ENCODE data around the gene GALK1. TPM values are rescaled to one million over a fixed set of nuclear protein-coding genes. Genes with fewer than 3 reads are reported as not detected.
A peak's percentile ranks its signal among the peaks of the same experiment; 100 is the strongest.

The GALK1 gene
- total RNA-seq, 3 donors from 2014 or later, result 16.9 to 23.5 (median 21.3) TPM

DNA sequence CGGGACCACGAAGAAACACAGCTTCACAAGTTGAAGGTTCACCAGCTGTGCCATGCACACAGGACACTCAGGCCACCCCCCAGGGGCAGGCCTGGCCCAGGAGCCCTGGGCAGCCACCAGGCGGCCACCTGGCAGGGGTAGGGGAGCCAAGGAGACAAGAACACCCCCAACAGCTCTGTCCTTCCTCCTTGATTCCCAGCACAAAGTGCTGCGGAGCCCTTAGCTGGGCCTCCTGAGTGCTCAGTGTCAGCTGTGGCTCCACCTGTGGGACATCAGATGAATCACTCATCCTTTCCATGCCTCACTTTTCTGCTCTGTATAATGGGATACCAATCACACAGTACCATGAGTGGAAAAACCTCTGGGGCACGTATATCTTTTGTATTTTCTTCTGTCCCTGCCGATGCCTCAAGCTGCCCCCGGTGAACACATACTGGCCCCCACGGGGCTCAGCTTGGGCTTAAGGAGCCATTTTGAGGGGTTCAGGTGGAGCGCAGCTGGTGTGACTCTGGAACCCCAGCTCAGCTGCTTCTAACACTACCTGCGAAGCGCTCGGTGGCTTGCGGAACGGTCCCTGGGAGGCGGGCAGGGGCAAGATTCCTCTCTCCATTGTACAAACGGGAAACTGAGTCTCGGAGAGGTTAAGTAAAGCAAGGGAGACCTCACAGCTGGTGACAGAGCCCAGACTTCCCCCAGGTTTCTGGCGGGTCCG, 12.0 kb downstream of the GALK1 start:
- H3K4me3 Mint-ChIP-seq, result peak overlapping the region; percentile 62
- no peaks in the 10 kb centered on the region for H3K36me3 Mint-ChIP-seq (ENCODE audit: insufficient read depth)
- DNase-seq (no peak), ATAC-seq (no peak)
- H3K4me1 Mint-ChIP-seq (ENCODE audit: low read depth), result peaks cover 17% of the 10 kb centered on the region
- no peaks in the 10 kb centered on the region for H3K27me3 Mint-ChIP-seq (ENCODE audit: low read depth)
- H3K9me3 Mint-ChIP-seq, result no peaks in the 10 kb centered on the region

DNA sequence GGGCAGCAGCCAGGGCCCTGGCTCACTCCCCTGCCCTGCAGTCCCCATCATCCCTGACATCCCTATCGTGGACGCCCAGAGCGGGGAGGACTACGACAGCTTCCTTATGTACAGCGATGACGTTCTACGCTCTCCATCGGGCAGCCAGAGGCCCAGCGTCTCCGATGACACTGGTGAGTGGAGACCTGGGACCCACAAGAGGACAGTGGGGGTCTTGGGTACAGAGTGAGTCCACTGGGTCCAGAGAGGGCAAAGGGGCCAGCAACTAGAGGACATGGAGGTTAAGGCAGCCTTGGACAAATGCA, 12.6 kb downstream of the GALK1 start:
- DNase-seq (no peak), ATAC-seq (no peak)
- Mint-ChIP-seq H3K9me3 (no peaks in the 10 kb centered on the region), H3K36me3 (ENCODE audit: insufficient read depth) (no peaks in the 10 kb centered on the region), H3K4me1 (ENCODE audit: low read depth) (peaks cover 20% of the 10 kb centered on the region), H3K4me3 (no peak overlapping the region), H3K27me3 (ENCODE audit: low read depth) (peaks cover 3% of the 10 kb centered on the region)

DNA sequence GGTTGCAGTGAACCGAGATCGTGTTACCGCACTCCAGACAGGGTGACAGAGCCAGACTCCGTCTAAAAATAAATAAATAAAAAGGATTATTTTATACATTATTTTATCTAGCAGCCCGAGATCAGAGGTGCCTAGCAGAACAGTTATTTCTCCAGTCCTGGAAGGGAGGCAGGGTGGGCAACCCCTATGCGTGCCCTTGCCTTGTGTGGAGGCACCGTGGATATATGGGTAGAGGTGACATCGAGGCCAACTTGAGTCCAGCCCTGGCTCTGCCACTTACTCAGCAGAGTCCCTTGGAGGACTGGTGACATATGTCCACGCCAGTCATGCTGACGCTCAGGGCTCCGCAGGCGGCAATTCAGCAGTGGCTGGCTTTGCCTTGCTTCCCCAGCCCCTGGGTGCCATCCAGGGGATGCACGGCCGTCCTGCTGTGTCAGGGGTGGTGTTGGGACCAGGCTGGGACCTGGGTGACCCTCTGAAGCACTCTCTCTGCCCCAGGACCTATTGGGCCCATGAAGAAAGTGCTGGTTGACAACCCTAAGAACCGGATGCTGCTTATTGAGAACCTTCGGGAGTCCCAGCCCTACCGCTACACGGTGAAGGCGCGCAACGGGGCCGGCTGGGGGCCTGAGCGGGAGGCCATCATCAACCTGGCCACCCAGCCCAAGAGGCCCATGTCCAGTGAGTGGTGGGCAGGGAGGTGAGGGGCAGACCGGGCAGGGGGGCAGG, 13.2 kb downstream of the GALK1 start:
- peaks cover 3% of the 10 kb centered on the region for H3K27me3 Mint-ChIP-seq (ENCODE audit: low read depth)
- no peaks in the 10 kb centered on the region for H3K36me3 Mint-ChIP-seq (ENCODE audit: insufficient read depth)
- H3K4me3 Mint-ChIP-seq, result no peak overlapping the region
- DNase-seq (no peak), ATAC-seq (no peak)
- H3K4me1 Mint-ChIP-seq (ENCODE audit: low read depth), result peaks cover 20% of the 10 kb centered on the region
- no peaks in the 10 kb centered on the region for H3K9me3 Mint-ChIP-seq

GRCh38 chr17:75750661-75751423, 14.2 kb downstream of the GALK1 start:
- Mint-ChIP-seq H3K9me3 (no peaks in the 10 kb centered on the region), H3K4me1 (ENCODE audit: low read depth) (peaks cover 20% of the 10 kb centered on the region), H3K27me3 (ENCODE audit: low read depth) (peaks cover 3% of the 10 kb centered on the region), H3K36me3 (ENCODE audit: insufficient read depth) (no peaks in the 10 kb centered on the region), H3K4me3 (no peak overlapping the region)
- DNase-seq (no peak), ATAC-seq (no peak)

GRCh38 chr17:75749545-75750389, 15.2 kb downstream of the GALK1 start:
- Mint-ChIP-seq H3K9me3 (no peaks in the 10 kb centered on the region), H3K4me1 (ENCODE audit: low read depth) (peaks cover 17% of the 10 kb centered on the region), H3K36me3 (ENCODE audit: insufficient read depth) (no peaks in the 10 kb centered on the region), H3K27me3 (ENCODE audit: low read depth) (peaks cover 3% of the 10 kb centered on the region), H3K4me3 (no peak overlapping the region)
- DNase-seq, result peak; percentile 89
- ATAC-seq, result peak; percentile 72 to 75

GRCh38 chr17:75748706-75749105, 16.3 kb downstream of the GALK1 start:
- ATAC-seq (no peak), DNase-seq (no peak)
- peaks cover 3% of the 10 kb centered on the region for H3K27me3 Mint-ChIP-seq (ENCODE audit: low read depth)
- H3K36me3 Mint-ChIP-seq (ENCODE audit: insufficient read depth), result no peaks in the 10 kb centered on the region
- peaks cover 13% of the 10 kb centered on the region for H3K4me1 Mint-ChIP-seq (ENCODE audit: low read depth)
- H3K9me3 Mint-ChIP-seq, result no peaks in the 10 kb centered on the region
- H3K4me3 Mint-ChIP-seq, result no peak overlapping the region

GRCh38 chr17:75743625-75744206, 21.3 kb downstream of the GALK1 start:
- no peak overlapping the region for H3K4me3 Mint-ChIP-seq
- peaks cover 3% of the 10 kb centered on the region for H3K4me1 Mint-ChIP-seq (ENCODE audit: low read depth)
- H3K36me3 Mint-ChIP-seq (ENCODE audit: insufficient read depth), result no peaks in the 10 kb centered on the region
- H3K27me3 Mint-ChIP-seq (ENCODE audit: low read depth), result peaks cover 3% of the 10 kb centered on the region
- ATAC-seq (no peak), DNase-seq (no peak)
- no peaks in the 10 kb centered on the region for H3K9me3 Mint-ChIP-seq

DNA sequence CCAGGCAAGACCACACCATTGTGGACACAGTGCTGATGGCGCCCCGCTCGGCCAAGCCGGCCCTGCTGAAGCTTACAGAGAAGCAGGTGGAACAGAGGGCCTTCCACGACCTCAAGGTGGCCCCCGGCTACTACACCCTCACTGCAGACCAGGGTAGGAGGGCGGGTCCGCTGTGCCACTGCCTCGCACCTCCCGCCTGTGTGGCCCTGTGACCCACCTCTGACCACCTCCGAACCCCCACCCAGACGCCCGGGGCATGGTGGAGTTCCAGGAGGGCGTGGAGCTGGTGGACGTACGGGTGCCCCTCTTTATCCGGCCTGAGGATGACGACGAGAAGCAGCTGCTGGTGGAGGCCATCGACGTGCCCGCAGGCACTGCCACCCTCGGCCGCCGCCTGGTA, 22.7 kb downstream of the GALK1 start:
- H3K27me3 Mint-ChIP-seq (ENCODE audit: low read depth), result no peaks in the 10 kb centered on the region
- H3K4me3 Mint-ChIP-seq, result no peak overlapping the region
- no peaks in the 10 kb centered on the region for H3K36me3 Mint-ChIP-seq (ENCODE audit: insufficient read depth)
- DNase-seq, result no peak
- no peaks in the 10 kb centered on the region for H3K4me1 Mint-ChIP-seq (ENCODE audit: low read depth)
- no peaks in the 10 kb centered on the region for H3K9me3 Mint-ChIP-seq
- no peak for ATAC-seq

- Mint-ChIP-seq H3K36me3 (ENCODE audit: insufficient read depth) (no peaks in the 10 kb centered on the region), H3K4me1 (ENCODE audit: low read depth) (no peaks in the 10 kb centered on the region), H3K4me3 (no peak overlapping the region), H3K27me3 (ENCODE audit: low read depth) (no peaks in the 10 kb centered on the region), H3K9me3 (no peaks in the 10 kb centered on the region)
- DNase-seq (no peak), ATAC-seq (no peak)
Measured at GRCh38 chr17:75740631-75741077, 24.3 kb downstream of the GALK1 start.

DNA sequence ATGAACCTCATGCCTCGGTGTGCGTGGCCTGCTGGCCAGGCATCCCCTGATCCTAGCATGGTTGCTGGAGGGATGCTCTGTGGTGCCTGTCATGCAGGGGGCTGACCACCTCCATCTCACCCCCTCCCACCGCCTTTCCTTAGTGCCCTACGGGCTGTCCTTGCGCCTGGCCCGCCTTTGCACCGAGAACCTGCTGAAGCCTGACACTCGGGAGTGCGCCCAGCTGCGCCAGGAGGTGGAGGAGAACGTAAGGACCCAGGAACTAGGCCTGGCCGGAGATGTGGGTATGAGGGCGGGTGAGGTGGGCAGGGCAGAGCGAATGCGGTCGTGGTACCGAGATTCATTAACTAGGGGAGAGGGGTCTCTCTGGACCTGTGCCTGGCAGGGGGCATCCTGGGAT, 24.8 kb downstream of the GALK1 start:
- no peaks in the 10 kb centered on the region for H3K4me1 Mint-ChIP-seq (ENCODE audit: low read depth)
- no peaks in the 10 kb centered on the region for H3K27me3 Mint-ChIP-seq (ENCODE audit: low read depth)
- no peak for DNase-seq
- H3K9me3 Mint-ChIP-seq, result no peaks in the 10 kb centered on the region
- no peak for ATAC-seq
- no peaks in the 10 kb centered on the region for H3K36me3 Mint-ChIP-seq (ENCODE audit: insufficient read depth)
- H3K4me3 Mint-ChIP-seq, result no peak overlapping the region

DNA sequence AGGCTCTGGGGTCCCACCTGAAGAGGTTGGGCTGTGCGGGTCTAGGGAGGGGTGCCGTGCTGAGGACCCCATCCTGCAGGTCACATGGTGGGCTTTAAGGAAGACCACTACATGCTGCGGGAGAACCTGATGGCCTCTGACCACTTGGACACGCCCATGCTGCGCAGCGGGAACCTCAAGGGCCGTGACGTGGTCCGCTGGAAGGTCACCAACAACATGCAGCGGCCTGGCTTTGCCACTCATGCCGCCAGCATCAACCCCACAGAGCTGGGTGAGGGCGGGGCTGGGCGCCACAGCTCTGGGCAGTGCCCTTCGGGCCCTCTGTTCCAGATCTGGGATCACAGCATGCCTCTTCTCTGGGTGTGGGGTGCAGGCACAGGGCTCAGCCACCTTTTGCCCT, 25.2 kb downstream of the GALK1 start:
- Mint-ChIP-seq H3K4me1 (ENCODE audit: low read depth) (no peaks in the 10 kb centered on the region), H3K4me3 (no peak overlapping the region), H3K36me3 (ENCODE audit: insufficient read depth) (no peaks in the 10 kb centered on the region), H3K9me3 (no peaks in the 10 kb centered on the region), H3K27me3 (ENCODE audit: low read depth) (no peaks in the 10 kb centered on the region)
- DNase-seq, result no peak
- ATAC-seq, result no peak

- Mint-ChIP-seq H3K36me3 (ENCODE audit: insufficient read depth) (no peaks in the 10 kb centered on the region), H3K27me3 (ENCODE audit: low read depth) (no peaks in the 10 kb centered on the region), H3K4me3 (no peak overlapping the region), H3K9me3 (no peaks in the 10 kb centered on the region), H3K4me1 (ENCODE audit: low read depth) (peaks cover 2% of the 10 kb centered on the region)
- no peak for DNase-seq
- no peak for ATAC-seq
Measured at GRCh38 chr17:75739174-75739573, 25.8 kb downstream of the GALK1 start.

DNA sequence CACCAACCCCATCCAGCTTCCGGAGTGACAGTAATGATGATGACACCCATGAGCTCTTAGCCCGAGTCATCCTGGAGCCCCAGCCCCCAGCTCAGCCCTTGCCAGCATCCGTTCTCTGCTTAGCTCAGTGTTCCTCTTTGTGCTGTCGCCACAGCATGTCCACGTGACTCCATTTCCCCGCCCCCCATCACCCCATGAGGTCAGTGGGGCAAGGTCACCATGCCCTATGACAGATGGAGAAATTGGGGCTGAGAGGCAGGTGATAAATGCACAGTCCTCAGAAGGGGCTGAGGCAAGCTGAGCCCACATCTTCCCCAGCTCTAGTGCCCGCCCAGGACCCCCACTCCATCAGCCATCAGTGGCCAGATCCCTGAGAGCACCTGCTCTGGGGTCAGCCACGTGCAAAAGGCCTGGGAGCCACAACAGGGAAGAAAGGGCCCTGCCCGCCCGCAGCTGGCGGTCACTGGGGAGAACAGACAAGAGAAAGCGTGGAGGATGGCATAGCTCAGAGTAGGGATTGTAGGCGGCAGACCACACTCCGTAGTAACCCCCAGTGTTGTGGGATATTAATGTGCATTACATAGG, 26.7 kb downstream of the GALK1 start:
- Mint-ChIP-seq H3K9me3 (no peaks in the 10 kb centered on the region), H3K4me3 (no peak overlapping the region), H3K36me3 (ENCODE audit: insufficient read depth) (no peaks in the 10 kb centered on the region), H3K4me1 (ENCODE audit: low read depth) (peaks cover 2% of the 10 kb centered on the region), H3K27me3 (ENCODE audit: low read depth) (no peaks in the 10 kb centered on the region)
- DNase-seq (no peak), ATAC-seq (no peak)

All from activated T-cell treated with anti-CD3 and anti-CD28 coated beads, Interleukin-2, amount 50 U/mL, for 4 hours (primary cell).